ENCODE results near the gene ABTB2.

Gene ABTB2

GRCh38 chr11:34280945-34281872 lies 76.6 kb downstream of the ABTB2 start:
- DNase-seq: peak in 3 of 4 experiments; percentile 22 to 33 (median 31)

DNA sequence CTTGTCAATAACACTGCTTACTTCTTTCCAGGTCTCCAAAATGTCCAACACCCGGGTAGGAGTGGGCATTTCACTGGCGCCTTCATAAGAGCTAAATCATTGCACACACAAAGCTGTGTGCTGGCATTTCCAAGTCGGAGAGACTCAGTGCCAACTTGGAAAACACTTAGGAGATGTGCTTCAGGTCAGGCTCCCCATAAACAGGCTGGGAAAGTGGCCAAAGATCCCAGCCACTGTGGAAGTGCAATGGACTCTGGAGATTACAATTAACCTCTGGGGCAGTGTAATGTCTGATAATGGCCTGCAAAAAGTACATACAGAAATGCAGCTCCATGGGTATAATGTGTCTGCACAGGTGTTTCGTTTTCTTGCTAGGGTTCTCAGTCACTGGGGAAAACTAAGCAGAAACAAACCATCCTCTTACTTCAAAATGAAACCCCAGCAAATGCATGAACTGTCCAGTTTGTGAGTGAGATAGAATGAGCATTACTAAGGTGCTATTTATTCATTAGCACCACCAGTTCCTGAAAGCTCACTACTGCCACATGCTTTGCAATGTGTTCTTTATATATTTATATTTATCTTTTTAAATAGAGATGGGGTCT lies 79.0 kb downstream of the ABTB2 start:
- DNase-seq: no peak

- DNase-seq: no peak
Observed at GRCh38 chr11:34278175-34278574, 79.6 kb downstream of the ABTB2 start.

GRCh38 chr11:34277171-34277570 lies 80.6 kb downstream of the ABTB2 start:
- no peak for DNase-seq

DNA sequence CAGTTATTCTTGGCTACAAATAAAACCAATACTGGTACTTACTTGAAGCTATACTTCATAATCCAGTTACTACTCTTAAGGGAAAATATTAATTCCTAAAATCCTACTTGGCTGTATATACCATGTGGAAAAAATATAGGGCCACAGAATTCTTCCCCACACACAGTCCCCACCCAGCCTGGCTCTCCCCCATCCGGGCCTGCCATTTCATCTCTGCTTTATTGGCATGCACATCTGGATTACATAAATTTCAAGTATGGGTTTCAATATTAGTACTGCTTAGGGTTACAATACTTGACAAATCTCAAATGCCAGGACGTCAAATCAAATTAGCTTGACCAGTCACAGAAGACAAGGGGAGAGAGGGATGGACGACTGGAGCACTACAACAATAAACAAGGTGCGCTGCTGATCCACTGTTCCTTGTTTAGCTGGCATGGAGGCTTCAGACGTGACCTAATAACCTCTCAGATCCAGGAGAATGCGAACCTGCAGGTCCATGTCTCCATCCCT lies 81.4 kb downstream of the ABTB2 start:
- no peak for DNase-seq

GRCh38 chr11:34275486-34275885 lies 82.3 kb downstream of the ABTB2 start:
- no peak for DNase-seq

- no peak for DNase-seq
Observed at GRCh38 chr11:34274712-34275398, 83.0 kb downstream of the ABTB2 start.

GRCh38 chr11:34273099-34273498 lies 84.7 kb downstream of the ABTB2 start:
- DNase-seq: no peak

GRCh38 chr11:34271727-34272126 lies 86.1 kb downstream of the ABTB2 start:
- no peak for DNase-seq

DNA sequence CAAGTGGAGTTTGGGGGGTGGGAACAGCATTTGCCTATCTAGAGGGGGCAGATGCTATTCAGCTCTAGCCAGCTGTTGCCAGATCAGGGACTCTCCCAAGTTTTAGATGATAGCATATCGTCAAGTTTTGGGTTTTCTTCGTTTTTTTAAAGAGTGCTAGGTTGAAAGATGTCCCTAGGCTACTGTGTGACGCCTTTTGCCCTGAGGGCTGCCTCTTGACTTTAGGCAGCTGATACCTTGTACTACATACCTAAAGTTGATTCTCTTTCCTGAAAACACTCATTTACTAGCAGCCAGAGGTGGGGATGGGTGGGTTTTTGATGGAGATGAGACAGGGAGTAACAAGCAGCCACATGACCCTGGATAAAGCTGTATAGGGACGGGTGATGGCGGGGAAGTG lies 87.1 kb downstream of the ABTB2 start:
- no peak for DNase-seq

DNA sequence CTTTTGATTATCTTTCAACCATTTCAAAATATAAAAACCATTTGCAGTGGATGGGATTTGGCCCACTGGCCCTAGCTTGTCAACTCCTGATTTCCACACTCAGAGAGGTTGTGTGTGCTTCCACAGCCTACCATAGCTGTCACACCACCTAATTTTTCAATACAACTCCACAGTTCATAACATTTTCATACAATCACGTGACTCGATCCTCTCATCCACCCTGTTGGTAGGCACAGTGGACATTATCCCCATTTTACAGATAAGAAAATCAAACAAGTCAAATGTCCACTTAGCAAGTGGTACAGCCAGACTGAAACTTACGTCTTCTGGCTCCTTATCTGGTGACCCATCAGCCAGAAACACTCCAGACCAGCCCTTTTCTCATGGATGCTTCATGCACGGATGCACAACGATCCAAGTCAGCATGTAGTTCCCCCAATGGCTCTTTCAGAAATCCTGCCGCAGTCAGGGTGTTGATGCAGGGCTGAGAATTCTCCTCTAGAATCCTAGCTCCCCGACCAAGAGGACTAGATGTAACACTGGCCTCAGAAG lies 88.0 kb downstream of the ABTB2 start:
- DNase-seq: no peak

- DNase-seq: peak in 3 of 4 experiments; percentile 17 to 32 (median 31)
Observed at GRCh38 chr11:34268906-34269430, 88.8 kb downstream of the ABTB2 start.

GRCh38 chr11:34267417-34267816 lies 90.4 kb downstream of the ABTB2 start:
- no peak for DNase-seq

DNA sequence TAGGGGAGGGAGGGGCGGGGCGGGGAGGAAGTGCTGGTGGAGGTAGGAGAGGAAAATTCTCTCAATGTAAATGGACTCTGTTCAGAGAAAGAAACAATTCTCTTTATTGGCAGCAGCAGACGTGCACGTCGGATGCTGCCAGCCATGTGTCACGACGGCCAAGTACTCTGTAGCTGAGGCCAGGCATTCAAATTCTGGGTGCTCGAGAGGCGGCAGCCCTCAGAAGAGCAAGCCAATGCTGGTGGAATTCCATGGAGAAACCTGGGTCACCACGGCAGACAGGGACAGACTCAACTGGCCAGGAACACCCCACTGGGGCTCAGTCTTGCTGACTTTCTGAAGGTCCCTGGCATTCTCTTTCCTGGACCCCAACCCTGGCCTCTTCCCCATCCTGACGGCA lies 90.8 kb downstream of the ABTB2 start:
- no peak for DNase-seq

DNA sequence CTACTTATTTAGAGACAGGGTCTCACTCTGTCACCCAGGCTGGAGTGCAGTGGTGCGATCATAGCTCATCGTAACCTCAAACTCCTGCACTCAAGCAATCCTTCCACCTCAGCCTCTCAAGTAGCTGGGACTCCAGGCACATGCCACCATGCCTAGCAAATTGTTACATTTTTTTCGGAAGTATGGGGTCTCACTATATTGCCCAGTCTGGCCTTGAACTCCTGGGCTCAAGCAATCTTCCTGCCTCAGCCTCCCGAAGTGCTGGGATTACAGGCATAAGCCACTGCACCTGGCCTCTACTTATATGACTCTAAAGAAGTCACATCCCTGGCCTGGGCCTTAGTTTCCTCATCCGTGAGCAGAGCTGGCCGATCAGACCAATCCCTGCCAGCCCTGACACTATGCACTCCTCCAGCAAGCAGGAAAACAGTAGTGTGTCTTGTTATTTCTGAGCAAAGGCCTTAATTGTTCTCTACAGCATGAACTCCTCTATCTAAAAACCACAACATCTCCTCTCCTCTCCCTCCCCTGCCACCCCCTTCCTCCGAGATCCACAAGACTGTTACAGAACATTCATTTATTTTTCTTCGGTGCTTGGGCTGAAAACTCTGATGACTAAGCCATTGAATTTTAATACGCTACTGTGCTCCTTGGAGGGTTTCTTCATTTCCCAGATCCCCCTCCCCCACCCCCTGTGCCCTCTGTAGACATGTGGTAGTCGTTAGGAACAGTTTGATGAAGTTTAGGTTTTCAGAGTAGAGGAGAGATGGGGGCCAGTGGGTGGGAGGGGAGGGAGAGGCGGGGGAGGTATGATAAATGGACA lies 91.5 kb downstream of the ABTB2 start:
- DNase-seq: peak in 3 of 4 experiments; percentile 13 to 23 (median 20)

- DNase-seq: no peak
Observed at GRCh38 chr11:34264303-34265110, 93.3 kb downstream of the ABTB2 start.

GRCh38 chr11:34263441-34264091 lies 94.2 kb downstream of the ABTB2 start:
- no peak for DNase-seq

GRCh38 chr11:34262531-34263081 lies 95.2 kb downstream of the ABTB2 start:
- no peak for DNase-seq

DNA sequence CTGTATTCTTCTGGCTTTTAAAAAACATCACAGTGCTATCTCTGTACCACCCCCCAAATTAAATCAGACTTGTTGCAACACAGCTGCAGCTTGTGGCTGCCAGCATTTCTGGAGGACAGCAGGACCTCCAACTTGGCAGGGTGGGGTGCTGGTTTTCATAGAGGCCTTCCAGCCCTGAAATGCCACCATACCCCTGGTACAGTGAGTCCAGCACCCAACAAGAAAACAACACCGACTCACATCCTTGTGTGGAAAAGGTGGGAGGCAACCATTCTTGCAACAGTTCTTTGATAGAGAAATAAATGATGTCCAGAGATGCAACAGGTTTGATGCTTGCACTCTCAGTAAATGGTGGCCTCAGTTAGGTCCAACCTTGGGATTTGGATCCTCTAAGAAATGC lies 96.0 kb downstream of the ABTB2 start:
- no peak for DNase-seq

DNA sequence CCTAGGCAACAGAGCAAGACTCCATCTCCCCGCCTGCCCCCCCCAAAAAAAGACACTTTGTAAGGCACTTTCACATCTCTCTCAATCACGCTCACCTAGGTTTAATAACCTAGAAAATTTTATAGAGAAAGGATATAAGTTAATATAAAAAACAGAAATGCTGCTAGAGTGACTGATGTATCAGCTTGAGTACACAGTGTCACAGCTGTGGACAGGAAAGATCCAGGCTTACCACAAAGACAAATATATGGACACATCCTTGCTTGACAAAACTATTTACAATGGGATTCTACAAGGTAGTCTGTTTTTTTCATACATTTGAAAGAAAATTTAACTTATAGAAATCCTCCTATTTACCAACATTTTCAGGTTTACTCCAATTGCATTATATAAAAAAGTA lies 96.7 kb downstream of the ABTB2 start:
- DNase-seq: no peak
